Measurements from ENCODE around the gene RPS16.
A peak's percentile ranks its signal among the peaks of the same experiment; 100 is the strongest.

The RPS16 gene

DNA sequence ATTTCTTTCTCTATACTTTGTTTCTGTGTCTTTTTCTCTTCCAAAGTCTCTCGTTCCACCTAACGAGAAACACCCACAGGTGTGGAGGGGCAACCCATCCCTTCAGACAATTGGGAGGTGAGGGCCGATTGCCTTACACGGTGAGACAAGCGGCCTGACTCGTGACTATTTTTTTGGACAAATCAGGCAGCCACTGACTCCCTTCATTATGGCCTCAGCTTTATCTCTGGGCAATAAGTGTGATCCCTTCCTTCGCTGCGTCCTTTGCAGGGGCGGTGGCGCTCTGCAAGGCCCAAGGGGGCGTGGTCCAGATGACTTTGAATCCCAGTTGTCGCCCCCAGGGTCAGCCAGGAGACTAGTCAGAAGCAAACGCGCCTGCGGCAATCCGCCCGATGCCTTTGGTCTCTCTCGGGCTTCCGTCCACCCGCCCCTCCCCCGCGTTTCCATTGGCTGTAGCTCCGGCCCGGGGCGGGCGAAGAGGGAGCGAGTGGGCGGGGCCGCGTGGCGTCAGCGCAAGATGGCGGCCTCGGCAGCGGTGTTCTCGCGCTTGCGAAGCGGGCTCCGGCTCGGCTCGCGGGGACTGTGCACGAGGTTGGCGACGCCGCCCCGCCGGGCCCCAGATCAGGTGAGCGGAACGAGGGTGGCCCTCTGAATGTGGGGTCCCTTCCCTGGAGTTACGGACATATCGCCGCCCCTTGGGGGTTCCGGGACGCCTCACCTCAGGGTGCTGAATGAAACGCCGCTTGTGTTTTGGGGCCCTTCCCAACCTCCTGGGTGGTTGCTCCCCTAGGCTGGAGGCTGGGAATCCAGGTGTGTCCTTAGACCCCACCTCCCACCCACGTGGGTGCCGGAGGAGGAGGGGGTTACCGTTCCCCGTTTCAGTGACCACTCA, 44.8 kb upstream of the RPS16 start, which contains the start of gene TIMM50 (continued):
- TF ChIP-seq ZNF391 (tag by site-specific recombination; IDR thresholded peaks at IDR 0.05; ENCODE audit: borderline replicate concordance, low read depth) (peak; percentile 90; the same call in 1 of the 2 replicates), PRDM4 (tag by site-specific recombination; IDR thresholded peaks at IDR 0.05) (no peak; the same call in 1 of the 2 replicates), MZF1 (tag by site-specific recombination; IDR thresholded peaks at IDR 0.05; ENCODE audit: borderline replicate concordance) (peak; percentile 45), ZNF610 (tag by site-specific recombination; IDR thresholded peaks at IDR 0.05; ENCODE audit: borderline replicate concordance) (peak; percentile 66), PBX3 (CRISPR knock-in tag; IDR thresholded peaks at IDR 0.05) (peak; percentile 45; the same call in 1 of the 2 replicates), HOXA7 (CRISPR knock-in tag; IDR thresholded peaks at IDR 0.05; ENCODE audit: borderline replicate concordance) (no peak), ZNF701 (tag by site-specific recombination; IDR thresholded peaks at IDR 0.05) (no peak), ZNF791 (tag by site-specific recombination; IDR thresholded peaks at IDR 0.05) (no peak), SETDB1 (IDR thresholded peaks at IDR 0.05; ENCODE audit: insufficient read length, low read length) (no peak), ZNF747 (tag by site-specific recombination; IDR thresholded peaks at IDR 0.05) (no peak), ZNF792 (tag by site-specific recombination; IDR thresholded peaks at IDR 0.05) (no peak), ZNF16 (tag by site-specific recombination; IDR thresholded peaks at IDR 0.05; ENCODE audit: low read depth) (no peak), ZNF626 (tag by site-specific recombination; IDR thresholded peaks at IDR 0.05) (no peak), GFI1B (tag by site-specific recombination; IDR thresholded peaks at IDR 0.05) (no peak; the same call in 1 of the 2 replicates), ZNF571 (tag by site-specific recombination; IDR thresholded peaks at IDR 0.05) (no peak), KLF10 (tag by site-specific recombination; IDR thresholded peaks at IDR 0.05) (peak; percentile 95), ZNF138 (tag by site-specific recombination; IDR thresholded peaks at IDR 0.05; ENCODE audit: borderline replicate concordance) (no peak), ZBTB21 (tag by site-specific recombination; IDR thresholded peaks at IDR 0.05) (0 out of 2 replicates have a peak, but pooled peaks have one; percentile 50), ZNF214 (tag by site-specific recombination; IDR thresholded peaks at IDR 0.05; ENCODE audit: borderline replicate concordance) (no peak), BCL6B (tag by site-specific recombination; IDR thresholded peaks at IDR 0.05) (no peak), ZNF423 (tag by site-specific recombination; IDR thresholded peaks at IDR 0.05) (peak; percentile 86), ZNF658 (tag by site-specific recombination; IDR thresholded peaks at IDR 0.05) (no peak), ZBTB7A (tag by site-specific recombination; IDR thresholded peaks at IDR 0.05; ENCODE audit: low read depth) (peak; percentile 13; the same call in 1 of the 2 replicates), ZNF514 (tag by site-specific recombination; IDR thresholded peaks at IDR 0.05) (no peak)
- TF ChIP-seq, protein P1, sequence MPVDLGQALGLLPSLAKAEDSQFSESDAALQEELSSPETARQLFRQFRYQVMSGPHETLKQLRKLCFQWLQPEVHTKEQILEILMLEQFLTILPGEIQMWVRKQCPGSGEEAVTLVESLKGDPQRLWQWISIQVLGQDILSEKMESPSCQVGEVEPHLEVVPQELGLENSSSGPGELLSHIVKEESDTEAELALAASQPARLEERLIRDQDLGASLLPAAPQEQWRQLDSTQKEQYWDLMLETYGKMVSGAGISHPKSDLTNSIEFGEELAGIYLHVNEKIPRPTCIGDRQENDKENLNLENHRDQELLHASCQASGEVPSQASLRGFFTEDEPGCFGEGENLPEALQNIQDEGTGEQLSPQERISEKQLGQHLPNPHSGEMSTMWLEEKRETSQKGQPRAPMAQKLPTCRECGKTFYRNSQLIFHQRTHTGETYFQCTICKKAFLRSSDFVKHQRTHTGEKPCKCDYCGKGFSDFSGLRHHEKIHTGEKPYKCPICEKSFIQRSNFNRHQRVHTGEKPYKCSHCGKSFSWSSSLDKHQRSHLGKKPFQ (tag by site-specific recombination; IDR thresholded peaks at IDR 0.05): peak; percentile 69; the same call in 1 of the 2 replicates
- TF ChIP-seq, protein P2, sequence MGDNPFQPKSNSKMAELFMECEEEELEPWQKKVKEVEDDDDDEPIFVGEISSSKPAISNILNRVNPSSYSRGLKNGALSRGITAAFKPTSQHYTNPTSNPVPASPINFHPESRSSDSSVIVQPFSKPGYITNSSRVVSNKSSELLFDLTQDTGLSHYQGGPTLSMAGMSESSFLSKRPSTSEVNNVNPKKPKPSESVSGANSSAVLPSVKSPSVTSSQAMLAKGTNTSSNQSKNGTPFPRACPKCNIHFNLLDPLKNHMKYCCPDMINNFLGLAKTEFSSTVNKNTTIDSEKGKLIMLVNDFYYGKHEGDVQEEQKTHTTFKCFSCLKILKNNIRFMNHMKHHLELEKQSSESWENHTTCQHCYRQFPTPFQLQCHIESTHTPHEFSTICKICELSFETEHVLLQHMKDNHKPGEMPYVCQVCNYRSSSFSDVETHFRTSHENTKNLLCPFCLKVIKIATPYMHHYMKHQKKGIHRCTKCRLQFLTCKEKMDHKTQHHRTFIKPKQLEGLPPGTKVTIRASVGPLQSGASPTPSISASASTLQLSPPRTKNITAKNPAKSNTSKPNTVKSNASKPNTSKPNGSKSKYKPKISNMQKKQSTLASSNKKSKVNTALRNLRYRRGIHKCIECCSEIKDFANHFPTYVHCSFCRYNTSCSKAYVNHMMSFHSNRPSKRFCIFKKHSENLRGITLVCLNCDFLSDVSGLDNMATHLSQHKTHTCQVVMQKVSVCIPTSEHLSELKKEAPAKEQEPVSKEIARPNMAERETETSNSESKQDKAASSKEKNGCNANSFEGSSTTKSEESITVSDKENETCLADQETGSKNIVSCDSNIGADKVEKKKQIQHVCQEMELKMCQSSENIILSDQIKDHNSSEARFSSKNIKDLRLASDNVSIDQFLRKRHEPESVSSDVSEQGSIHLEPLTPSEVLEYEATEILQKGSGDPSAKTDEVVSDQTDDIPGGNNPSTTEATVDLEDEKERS (tag by site-specific recombination; IDR thresholded peaks at IDR 0.05): no peak
- TF ChIP-seq, protein P3, sequence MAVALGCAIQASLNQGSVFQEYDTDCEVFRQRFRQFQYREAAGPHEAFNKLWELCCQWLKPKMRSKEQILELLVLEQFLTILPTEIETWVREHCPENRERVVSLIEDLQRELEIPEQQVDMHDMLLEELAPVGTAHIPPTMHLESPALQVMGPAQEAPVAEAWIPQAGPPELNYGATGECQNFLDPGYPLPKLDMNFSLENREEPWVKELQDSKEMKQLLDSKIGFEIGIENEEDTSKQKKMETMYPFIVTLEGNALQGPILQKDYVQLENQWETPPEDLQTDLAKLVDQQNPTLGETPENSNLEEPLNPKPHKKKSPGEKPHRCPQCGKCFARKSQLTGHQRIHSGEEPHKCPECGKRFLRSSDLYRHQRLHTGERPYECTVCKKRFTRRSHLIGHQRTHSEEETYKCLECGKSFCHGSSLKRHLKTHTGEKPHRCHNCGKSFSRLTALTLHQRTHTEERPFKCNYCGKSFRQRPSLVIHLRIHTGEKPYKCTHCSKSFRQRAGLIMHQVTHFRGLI (tag by site-specific recombination; IDR thresholded peaks at IDR 0.05): no peak
